ENCODE data around the gene ATP7B.
"Not testable (repeated sequence)": the region's sequence is repeated elsewhere in the genome, so short reads cannot be mapped to it uniquely, and the experiment has no call there.

Gene ATP7B

DNA sequence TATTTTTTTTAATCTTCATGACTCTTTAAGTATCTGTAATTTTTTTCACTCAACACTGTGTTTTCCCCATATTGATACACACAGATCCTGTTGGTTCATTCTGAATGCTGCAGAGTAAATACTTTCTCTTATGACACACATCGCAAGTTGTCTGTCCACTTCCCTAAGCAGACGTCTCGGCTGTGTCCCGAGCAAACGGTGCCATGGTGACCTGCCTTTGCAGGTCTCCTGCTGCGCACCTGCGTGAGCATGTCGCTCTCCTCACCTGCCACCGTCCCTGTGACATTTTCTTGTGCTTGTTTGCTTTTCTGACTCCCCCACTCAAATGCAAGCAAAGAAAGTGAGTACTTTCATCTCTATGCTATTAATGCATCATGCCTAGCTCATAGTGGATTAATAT, 91.7 kb downstream of the ATP7B start:
- DNase-seq, result no peak

DNA sequence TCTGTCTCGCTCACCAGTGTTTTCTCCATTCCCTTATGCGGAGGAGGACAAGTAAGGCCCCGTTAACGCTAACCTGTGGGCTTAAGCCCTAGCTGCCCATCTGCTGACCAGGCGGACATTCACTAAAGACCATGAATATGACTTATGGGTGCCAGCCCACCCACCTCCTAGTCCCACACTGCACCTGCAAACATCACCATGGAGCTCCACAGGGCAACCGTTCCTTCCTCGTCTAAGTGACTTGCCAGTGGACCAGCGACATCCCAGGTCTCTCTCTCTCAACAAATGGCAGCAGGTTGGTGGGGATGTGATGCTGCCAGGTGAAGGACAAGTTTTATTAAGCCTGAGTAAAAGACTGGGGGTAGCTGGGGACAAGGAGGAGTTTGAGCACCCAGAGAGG, 94.3 kb downstream of the ATP7B start:
- no peak for DNase-seq

DNA sequence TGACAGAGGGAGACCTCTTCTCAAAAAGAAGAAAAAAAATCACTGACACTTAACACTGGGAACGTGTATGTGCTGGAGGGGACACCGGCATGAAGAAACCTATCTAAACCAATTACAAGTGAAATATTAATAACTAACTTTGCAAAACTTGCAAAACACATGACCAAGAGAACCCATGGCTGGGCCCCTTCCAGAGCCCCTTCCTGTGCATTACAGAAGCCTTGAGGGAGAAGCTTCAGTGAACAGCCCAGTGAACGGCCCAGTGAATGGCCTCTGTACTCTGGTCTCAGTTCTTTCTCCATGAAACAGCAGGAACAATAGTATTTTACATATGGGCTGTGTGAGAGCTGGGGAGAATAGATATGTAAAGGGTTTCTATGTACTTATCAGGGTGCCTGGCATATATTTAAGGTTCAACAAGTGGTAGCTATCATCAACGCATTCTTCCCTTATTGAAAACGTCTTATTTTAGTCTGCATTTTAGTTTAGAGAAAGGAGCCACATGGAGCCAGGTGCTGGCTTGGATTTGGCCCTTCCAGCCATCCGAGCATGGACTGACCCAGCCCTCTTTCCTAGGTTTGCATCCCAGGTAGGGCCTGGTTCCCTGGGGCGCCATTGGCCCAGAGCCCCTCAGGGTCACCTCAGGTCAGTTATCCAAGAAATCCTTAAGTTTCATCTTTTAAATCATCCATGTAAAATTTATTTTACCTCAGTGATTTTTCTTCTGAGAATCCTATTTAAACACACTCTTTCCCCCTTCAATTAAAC, 95.0 kb downstream of the ATP7B start:
- DNase-seq, result no peak

DNA sequence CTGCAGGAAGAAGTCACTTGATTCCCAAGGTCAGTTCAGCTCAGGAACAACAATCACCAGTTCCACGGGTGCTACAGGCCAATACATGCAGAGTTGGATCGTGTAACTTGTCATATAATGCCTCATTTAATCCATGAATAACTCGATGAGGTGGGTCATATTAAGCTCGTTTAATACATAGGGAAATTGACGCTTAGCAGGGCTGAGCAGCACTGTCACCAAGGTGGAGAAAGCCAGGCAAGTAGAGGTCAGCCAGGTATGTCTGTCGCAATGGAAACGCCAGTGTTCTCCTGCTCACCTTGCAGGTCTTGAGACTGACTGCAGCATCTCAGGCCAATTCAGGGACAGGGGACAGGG, 97.1 kb downstream of the ATP7B start:
- no peak for DNase-seq

DNA sequence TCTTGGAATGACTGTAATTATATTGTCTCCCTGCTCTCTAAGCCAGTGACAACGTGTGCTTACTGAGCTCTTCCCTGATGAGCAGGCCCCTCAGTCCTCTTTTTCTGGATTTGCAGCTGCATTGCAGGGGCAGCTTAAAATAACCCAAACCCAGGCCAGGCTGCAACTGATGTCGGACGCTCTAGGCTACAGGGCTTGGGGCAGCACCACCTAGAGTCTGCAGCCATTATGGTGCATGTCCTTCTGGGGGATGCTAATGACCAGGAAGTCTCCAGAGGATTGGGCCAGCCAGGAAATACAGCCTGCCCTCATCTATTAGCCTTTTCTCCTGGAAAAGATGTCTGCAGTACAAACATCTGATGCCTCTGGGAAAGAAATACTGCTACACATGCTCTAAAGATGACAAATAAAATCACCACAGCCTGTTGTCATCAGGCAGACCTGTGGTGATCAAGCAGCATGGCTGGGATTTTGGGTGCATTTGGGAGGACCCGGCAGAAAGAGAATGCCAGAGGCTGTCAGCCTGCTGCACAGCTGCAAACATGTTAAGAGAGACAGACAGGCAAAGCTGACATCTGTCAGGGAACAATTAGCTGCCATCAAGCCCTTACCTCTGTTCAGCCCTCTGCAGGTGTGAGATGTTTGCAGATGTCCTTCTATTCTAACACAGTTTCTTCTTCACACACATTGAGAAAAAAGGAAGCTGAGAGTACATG, 97.7 kb downstream of the ATP7B start:
- no peak for DNase-seq

DNA sequence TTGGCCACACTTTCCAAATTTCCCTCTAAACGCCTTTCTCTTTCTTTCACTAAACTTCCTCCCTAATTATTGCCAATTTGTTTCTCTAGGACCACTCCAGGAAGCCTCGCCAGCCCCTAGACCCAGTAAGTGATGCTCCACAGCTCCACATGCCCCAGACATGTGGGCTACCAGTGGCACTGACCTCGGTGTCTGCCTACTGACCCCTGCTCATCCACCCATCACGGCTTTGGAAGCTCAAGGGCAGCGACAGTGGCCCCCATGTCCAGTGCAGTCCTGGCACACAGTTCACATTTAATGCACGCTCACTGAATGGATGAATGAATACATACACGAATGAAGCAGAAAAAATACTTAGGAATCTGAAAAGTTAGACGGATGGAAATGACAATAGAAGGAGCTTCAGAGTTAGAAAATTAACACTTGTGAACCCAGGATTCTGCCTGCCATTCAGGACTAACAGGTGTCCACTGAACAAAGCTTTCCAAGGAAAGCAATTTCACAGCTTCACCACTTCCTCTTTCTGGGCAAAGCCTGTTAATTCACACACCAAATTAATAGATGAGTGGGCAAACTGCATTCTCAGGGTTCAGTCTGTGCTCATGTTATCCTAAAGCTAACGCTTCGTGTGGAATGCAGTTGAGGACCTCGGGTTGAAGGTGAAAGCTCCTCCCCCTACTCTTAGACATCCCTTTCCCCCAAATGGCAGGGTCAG, 98.6 kb downstream of the ATP7B start:
- no peak for DNase-seq

DNA sequence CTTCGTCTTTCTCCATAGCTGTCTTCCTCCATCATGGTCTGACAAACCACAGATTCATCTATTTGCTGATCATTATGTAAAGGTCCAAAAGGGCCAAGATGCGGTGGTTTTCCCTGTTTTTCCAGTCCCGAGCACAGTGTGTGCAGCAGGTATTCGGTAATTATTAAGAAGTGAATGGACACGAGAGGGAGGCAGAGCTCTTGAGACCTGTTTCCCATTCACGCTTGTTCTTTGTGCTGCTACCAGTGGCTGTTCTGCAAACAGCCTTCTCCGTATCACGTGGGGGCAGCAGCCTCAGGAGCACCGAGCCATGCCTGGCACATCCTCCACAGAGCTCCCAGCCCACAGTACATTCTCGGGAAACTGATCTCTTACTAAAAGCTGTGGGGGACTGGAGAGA, 99.2 kb downstream of the ATP7B start:
- no peak for DNase-seq

DNA sequence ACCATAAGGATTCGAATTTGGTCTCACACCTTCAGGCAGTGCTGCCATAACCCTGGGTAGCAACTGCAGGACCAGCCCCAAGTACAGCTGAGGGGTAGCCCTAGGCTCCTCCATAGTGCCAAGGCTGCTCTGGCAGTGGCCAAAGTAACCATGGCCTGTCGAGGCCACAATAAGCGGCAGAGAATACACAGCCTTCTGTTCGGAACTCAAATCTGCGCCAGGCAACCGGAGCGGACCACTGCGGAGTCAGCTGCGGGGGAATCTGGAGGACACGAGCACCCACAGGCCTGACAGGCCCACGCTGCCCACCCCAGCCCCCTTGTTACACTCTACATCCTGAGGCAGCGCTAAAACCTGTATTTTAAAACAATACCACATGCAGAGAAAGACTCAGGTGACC, 100.7 kb downstream of the ATP7B start:
- DNase-seq, result no peak

DNA sequence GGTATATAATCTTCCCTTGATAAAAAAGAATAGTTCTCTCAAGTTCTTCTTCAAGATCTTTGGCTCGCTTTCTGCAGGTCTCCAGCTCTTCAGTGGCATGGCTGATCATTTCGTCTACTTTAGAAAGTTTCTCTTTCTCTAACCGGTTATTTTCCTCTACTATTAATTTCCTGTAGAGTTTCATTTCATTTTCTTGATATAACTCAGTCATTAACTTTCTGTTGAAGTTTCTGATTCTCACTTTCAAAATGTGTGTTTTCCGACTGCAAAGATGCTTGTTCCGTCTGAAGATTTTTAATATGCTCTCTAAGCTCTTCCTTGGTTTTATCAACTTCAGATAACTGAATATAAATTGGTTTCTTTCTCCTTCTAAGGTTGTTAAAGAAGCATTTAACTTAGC, 102.0 kb downstream of the ATP7B start:
- DNase-seq, result not testable (repeated sequence)

DNA sequence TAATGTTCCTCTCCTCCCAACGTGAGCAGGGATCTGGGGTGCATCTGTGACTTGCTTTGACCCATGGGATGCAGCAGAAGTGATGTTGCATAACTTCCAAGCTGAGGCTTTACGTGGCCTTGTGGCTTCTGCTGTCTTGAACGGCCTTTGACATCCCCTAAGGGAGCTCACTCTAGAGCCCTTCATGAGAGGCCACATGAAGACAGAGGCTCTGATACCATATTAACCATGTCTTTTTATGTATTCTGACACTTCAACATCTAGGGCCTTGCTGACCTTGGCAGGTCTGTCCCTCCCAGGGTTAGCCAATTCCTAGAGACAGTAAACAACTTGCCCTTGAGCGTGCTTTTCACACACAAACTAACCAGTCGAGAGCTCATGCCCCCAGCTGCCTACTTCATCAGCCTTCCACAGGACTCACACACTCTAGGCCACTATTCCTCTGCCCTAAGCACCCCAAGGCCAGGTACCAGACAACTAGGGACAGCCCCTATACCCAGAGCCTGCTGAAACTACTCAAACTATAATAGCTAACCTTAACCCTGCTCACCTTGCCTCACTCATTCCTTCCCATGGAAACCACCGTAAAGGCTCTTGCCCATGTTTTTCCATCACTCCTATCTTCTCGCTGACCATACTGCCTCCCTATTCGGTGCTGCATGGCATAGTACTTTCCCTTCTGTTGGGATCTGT, 104.1 kb downstream of the ATP7B start:
- DNase-seq, result no peak

DNA sequence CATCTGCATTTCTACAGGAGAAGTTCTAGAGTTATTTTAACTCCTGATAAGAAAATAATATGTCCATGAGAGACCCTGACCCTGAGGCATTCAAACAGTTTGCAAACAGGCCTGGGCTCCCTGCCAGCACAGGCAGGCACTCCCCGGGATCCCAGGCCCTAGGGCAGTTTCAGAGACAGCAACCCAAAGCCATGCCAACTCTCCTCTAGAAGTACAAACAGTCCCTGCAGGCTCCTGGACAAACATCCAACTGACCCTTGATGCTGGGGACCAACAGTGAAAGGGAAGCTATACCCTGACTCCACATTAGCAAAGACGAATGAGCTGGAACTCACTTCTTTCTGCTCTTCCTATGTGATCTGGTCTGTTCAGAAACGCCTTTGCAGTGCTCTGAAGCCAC, 104.7 kb downstream of the ATP7B start:
- no peak for DNase-seq

DNA sequence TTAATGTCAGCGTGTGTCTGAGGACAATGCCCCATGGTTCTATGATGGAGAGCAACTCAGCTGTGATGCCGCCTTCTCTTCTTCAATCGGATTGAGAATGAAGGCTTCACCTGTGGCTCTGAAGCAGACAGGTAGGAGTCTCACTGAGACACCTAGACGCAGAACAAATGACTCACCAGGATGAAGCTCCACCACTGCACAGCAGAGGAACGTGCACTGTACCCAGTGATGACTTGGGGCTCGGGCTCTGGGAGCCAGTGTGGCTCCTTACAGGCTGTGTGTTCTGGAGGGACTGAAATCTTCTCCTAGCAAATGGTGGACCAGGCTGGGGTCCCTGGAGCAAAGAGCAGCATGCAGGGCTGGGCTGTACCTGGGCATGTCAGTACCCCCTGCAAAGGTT, 105.5 kb downstream of the ATP7B start:
- no peak for DNase-seq

DNA sequence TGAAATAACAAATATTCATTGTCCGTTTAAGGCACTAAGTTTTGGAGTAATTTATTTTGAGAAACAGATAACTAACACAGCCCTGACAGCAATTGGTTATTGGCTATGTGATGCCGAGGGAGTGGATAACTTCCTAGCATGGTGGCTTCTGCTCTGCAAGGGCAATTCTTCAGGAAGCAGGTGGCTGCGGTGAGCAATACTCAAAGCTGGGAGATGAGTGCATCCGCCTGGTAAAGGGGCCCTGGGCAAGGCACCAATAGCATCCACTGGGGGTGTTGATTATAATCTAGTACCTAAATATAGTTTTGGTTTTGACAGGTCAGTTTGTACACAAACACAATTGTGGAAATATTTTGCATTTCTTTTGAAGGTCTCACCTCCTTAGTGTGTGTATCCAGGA, 108.5 kb downstream of the ATP7B start:
- DNase-seq, result no peak

DNA sequence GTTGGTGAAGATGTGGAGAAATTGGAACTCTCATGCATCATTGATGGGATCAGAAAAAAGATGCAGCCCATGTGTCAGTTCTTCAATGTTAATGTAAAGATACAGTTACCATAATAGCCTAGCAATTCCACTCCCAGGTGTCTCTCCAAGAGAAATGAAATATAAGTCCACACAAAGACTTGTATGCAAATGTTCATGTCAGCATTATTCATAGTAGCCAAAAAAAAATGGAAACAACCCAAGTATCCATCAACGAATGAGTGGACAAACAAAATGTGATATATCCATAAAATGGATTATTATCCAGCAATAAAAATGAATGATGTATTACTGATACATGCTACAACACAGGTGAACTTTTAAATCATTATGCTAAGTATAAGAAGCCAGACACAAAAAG, 110.8 kb downstream of the ATP7B start:
- no peak for DNase-seq

DNA sequence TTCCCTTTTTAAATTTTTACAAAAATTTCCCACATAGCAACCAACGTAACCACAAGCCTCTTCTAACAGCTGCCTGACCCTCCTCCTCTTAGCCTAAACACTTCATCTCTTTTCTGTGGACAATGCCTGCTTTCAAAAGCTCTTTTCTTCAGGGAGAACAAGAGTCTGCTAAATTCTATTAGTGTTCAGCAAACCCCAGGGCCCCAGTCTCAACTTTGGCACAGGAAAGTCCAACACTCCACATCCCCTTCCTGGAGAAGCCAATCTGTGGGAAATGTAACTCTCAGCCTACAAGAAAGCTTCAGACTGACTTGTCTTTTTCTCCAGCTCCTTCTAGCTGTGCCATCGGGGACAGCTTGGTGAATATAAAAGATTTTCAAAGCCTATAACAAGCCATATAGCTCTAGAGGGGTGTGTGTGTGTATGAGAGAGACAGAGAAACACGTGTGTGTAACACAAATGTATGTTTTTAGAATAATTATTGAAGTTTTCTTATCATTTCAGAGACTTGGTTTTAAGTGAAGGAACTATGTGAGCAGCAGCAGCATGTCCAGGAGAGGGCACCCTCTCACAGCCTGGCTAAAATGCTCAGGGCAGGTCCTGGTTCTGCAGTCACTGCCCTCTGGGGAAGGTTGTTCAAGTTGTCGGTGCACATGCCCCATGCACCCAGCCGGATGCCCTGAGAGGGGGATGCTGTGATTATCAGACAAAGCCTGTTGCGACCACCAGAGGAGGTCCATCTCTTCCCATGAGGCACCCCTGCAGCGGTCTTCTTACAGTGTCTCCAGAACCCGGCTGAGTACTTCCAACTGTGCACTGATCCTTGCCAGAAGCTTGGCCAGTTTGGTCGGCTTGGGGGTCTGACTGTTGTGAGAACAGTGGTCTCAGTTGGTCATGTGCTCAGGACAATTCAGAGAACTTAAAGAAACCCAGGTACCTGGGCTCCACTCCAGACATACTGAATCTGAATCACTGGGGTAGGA, 115.1 kb downstream of the ATP7B start:
- DNase-seq, result peak; percentile 45

DNA sequence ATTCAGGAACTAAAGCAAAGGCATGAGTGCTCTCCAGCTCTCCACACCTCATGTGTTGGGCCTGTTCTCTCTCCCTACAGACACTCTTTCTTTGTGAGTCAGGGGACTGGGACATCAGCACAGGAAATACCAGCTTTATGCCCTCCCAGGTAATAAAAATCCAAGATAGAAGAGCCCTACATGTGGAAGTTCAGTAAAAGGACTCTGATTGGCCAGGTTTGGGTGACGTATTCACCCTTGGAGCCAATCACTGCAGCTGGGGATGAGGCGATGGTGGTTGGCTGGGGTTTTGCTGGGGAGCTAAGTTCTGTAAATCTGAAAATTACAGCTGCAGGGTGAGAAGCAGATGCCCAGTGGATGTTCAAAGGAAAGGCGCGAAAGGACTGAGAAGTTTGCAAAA, 117.0 kb downstream of the ATP7B start:
- no peak for DNase-seq

DNA sequence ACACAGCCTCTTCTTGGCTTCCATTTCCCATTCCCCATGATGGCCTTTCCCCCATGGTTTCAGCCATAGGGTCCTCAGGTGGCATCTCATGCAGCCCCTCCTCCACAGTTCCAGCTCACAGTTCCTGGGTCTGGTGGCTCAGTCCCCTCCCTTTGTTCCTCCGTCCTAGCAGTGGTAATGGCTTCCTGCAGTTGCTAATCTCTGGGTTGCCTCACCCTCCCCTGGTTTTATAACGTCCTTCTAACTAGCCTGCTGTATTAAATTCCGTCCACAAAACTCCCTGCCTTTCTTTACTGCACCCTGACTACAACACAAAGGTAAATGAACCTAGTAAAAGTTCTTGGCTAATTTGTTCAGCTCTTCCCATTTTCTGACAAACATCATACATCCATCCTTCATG, 118.6 kb downstream of the ATP7B start:
- DNase-seq, result no peak

DNA sequence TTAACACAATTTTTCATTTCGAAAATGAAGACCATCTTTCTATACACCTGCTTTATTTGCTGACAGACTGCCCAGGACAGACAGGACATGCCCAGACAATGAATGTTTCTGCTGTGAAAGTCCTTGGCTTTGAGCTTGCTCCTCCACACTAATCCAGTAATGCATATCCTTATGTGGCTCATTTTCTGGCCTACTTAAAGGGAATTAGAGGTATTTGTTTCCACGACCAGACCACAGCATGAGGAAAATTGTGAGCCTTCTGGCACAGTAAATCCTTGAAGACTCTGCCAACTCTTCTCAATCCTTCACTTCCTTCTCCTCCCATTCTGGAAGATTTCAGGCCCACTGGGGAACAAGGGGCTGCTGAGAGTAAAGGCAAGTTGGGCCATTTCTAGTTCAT, 123.8 kb downstream of the ATP7B start:
- DNase-seq, result peak; percentile 43

DNA sequence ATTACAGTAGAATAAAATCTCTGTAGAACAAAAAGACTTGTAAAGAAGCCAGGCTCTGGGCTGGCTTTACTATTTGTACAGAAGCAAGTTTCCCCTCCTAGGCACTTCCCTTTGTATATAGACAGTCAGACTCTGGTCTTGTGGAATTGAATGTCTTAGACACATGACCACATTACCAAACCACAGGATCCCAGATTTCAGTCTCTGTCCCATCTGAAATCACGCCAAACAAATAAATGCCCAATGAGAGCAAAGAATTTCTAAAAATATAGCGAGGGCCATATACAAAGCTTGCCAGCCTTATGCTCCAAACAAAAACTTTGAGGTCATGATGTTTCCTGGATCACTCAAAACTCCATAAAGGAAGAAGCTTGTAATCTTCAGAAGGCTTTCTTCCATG, 125.6 kb downstream of the ATP7B start:
- no peak for DNase-seq

DNA sequence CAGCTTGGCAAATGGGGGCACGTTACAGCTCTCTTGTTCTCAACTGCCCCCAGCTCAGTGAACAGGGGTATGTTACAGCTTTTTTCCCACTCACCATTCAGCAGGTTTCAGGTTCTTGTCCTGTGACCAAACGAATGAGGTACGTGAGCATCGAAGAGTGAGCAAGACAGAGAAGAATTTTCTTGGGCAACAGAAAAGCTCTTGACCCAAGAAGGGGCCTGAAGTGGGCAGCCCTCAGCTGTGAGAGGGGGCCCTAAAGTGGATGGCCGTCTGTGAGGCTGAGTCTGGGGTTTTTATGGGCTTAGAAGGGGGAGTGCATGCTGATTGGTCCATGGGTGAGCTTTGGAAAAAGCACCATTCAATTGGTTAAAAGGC, 128.0 kb downstream of the ATP7B start:
- DNase-seq, result no peak

All from right hindlimb (tissue), 1 donor.